ENCODE results near the gene CRHR1.

Gene CRHR1

GRCh38 chr17:45800816-45801215 is 16.7 kb downstream of the CRHR1 start:
- no peak overlapping the region for H3K4me3 ChIP-seq (ENCODE audit: low read depth, low read length)
- POLR2A ChIA-PET = interaction anchor here (0.5 kb wide), 1 partner anchor 42 kb away, joined by 3 read pairs; no protein-coding TSS in a partner anchor
- H3K27ac ChIP-seq (ENCODE audit: extremely low read depth, low read depth, low read length) = no peak overlapping the region
- CTCF ChIA-PET = interaction anchor here (1.1 to 2.9 kb wide), 4 partner anchors 18 to 153 kb away, joined by 3 to 16 read pairs (median 4); no protein-coding TSS in a partner anchor
- H3K36me3 ChIP-seq (ENCODE audit: control insufficient read depth in 2 of 2, insufficient read depth in 1 of 2, low read length in 2 of 2) = no peaks in the 10 kb centered on the region
- TF ChIP-seq ZNF248 (tag by site-specific recombination; IDR thresholded peaks at IDR 0.05) (no peak), ZNF18 (tag by site-specific recombination; IDR thresholded peaks at IDR 0.05) (0 out of 2 replicates have a peak, but pooled peaks have one; percentile 16)
- no peaks in the 10 kb centered on the region for H3K9me3 ChIP-seq (ENCODE audit: control insufficient read depth, insufficient read depth, low read depth, low read length)
- no peaks in the 10 kb centered on the region for H3K4me1 ChIP-seq (ENCODE audit: control insufficient read depth, insufficient read depth, low read length)

GRCh38 chr17:45801421-45801820 is 17.3 kb downstream of the CRHR1 start:
- Histone ChIP-seq H3K4me1 (ENCODE audit: control insufficient read depth, insufficient read depth, low read length) (no peaks in the 10 kb centered on the region), H3K4me3 (ENCODE audit: low read depth, low read length) (no peak overlapping the region), H3K36me3 (ENCODE audit: control insufficient read depth in 2 of 2, insufficient read depth in 1 of 2, low read length in 2 of 2) (no peaks in the 10 kb centered on the region), H3K9me3 (ENCODE audit: control insufficient read depth, insufficient read depth, low read depth, low read length) (no peaks in the 10 kb centered on the region), H3K27ac (ENCODE audit: extremely low read depth, low read depth, low read length) (no peak overlapping the region)
- CTCF ChIA-PET = interaction anchor here (1.1 to 2.9 kb wide), 5 partner anchors 19 to 160 kb away, joined by 3 to 16 read pairs (median 4); no protein-coding TSS in a partner anchor
- POLR2A ChIA-PET = no interaction called here
- no peak for TF ChIP-seq ZBTB20 (tag by site-specific recombination; IDR thresholded peaks at IDR 0.05)
- TF ChIP-seq ZNF341 (tag by site-specific recombination; IDR thresholded peaks at IDR 0.05; ENCODE audit: low read depth) = no peak
- TF ChIP-seq YY2 (tag by site-specific recombination; IDR thresholded peaks at IDR 0.05) = no peak
- TF ChIP-seq ZBTB17 (tag by site-specific recombination; IDR thresholded peaks at IDR 0.05) = no peak
- TF ChIP-seq SALL2 (tag by site-specific recombination; IDR thresholded peaks at IDR 0.05; ENCODE audit: borderline replicate concordance) = no peak
- no peak for TF ChIP-seq ZNF280D (tag by site-specific recombination; IDR thresholded peaks at IDR 0.05)

- no peak for TF ChIP-seq ZNF449 (tag by site-specific recombination; IDR thresholded peaks at IDR 0.05)
- no peak for TF ChIP-seq BCL6B (tag by site-specific recombination; IDR thresholded peaks at IDR 0.05)
- TF ChIP-seq GLIS2 (tag by site-specific recombination; IDR thresholded peaks at IDR 0.05) = no peak
- no peak for TF ChIP-seq ZNF544 (tag by site-specific recombination; IDR thresholded peaks at IDR 0.05)
- TF ChIP-seq ZBTB17 (tag by site-specific recombination; IDR thresholded peaks at IDR 0.05) = 0 out of 2 replicates have a peak, but pooled peaks have one; percentile 26
- TF ChIP-seq ZNF391 (tag by site-specific recombination; IDR thresholded peaks at IDR 0.05; ENCODE audit: borderline replicate concordance, low read depth) = no peak
- H3K9me3 ChIP-seq (ENCODE audit: control insufficient read depth, insufficient read depth, low read depth, low read length) = no peaks in the 10 kb centered on the region
- POLR2A ChIA-PET = no interaction called here
- H3K4me1 ChIP-seq (ENCODE audit: control insufficient read depth, insufficient read depth, low read length) = no peaks in the 10 kb centered on the region
- H3K4me3 ChIP-seq (ENCODE audit: low read depth, low read length) = no peak overlapping the region
- H3K36me3 ChIP-seq (ENCODE audit: control insufficient read depth in 2 of 2, insufficient read depth in 1 of 2, low read length in 2 of 2) = no peaks in the 10 kb centered on the region
- H3K27ac ChIP-seq (ENCODE audit: extremely low read depth, low read depth, low read length) = no peak overlapping the region
- CTCF ChIA-PET = interaction anchor here (0.8 to 1.6 kb wide), 2 partner anchors 10 to 25 kb away, joined by 3 to 4 read pairs; no protein-coding TSS in a partner anchor
Observed at GRCh38 chr17:45808845-45809244, 24.7 kb downstream of the CRHR1 start.
